Esophagus squamous epithelium (tissue), 4 donors: ENCODE measurements around the gene RASEF.

Experiments
- CTCF ChIP-seq, 6 experiments: fragments of 450-650 bp in 4 of 6; fragments of 200-600 bp in 2 of 6; sonication (generic) in 2 of 6; IDR thresholded peaks; one replicate each; pipeline ENCODE4 v1.5.1; 2016 to 2019; ENCODE audit warnings: antibody characterized with exemption in 6 of 6, mild to moderate bottlenecking in 4 of 6, moderate library complexity in 4 of 6
- POLR2A ChIP-seq, 4 donors: fragments of 450-650 bp; IDR thresholded peaks; one replicate each; pipeline ENCODE4 v1.6.1; 2017; ENCODE audit warnings: antibody characterized with exemption in 4 of 4, mild to moderate bottlenecking in 4 of 4, moderate library complexity in 3 of 4

DNA sequence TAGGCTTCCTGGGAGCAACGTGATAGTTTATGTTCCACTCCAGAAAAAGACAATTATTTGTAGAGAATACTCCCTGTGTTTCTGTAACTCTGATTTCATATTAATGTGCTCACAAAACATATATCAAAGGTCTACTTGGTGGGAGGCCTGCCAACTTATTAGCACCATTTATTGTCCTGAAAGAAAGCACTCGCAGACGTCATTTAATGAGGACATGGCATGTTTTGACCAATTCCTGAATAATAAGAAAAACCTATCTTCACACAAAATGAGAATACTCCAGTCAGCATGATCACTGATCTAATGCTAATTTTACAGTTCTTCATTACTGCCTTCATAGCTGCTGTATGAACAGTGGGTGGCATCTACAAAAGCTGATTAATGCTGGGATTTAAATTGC is 46.4 kb upstream of the RASEF start:
- TF ChIP-seq CTCF (IDR thresholded peaks at IDR 0.05) (no peak), POLR2A (IDR thresholded peaks at IDR 0.05) (no peak)
